Ishikawa (cell line): ENCODE measurements around the gene EFCAB5.

Experiments used
- CEBPB ChIP-seq: IDR thresholded peaks from 2 replicates; pipeline ENCODE4 v1.6.1; 2012
- CREB1 ChIP-seq: IDR thresholded peaks from 2 replicates; pipeline ENCODE4 v1.6.1; 2012; ENCODE audit warnings: low read depth
- EGR1 ChIP-seq: IDR thresholded peaks from 2 replicates; pipeline ENCODE4 v1.6.1; 2012
- EP300 ChIP-seq: IDR thresholded peaks from 2 replicates; pipeline ENCODE4 v1.6.1; 2012; ENCODE audit warnings: borderline replicate concordance
- FOXM1 ChIP-seq: IDR thresholded peaks from 2 replicates; pipeline ENCODE4 v1.6.1; 2012; ENCODE audit warnings: low read depth, borderline replicate concordance
- NFIC ChIP-seq: IDR thresholded peaks from 2 replicates; pipeline ENCODE4 v1.6.1; 2012
- RAD21 ChIP-seq: IDR thresholded peaks from 2 replicates; pipeline ENCODE4 v1.6.1; 2012; ENCODE audit warnings: low read depth
- REST ChIP-seq: IDR thresholded peaks from 2 replicates; pipeline ENCODE4 v1.6.1; 2012; ENCODE audit warnings: low read depth, mild to moderate bottlenecking
- TAF1 ChIP-seq: IDR thresholded peaks from 2 replicates; pipeline ENCODE4 v1.6.1; 2012; ENCODE audit warnings: low read depth, mild to moderate bottlenecking
- TCF12 ChIP-seq: IDR thresholded peaks from 2 replicates; pipeline ENCODE4 v1.6.1; 2012; ENCODE audit warnings: low read depth
- TEAD4 ChIP-seq: IDR thresholded peaks from 2 replicates; pipeline ENCODE4 v1.6.1; 2012
- USF1 ChIP-seq: IDR thresholded peaks from 2 replicates; pipeline ENCODE4 v1.6.1; 2012
- YY1 ChIP-seq: IDR thresholded peaks from 2 replicates; pipeline ENCODE4 v1.6.1; 2012; ENCODE audit warnings: low read depth
- TF ChIP-seq, protein P1 (sequence below): IDR thresholded peaks from 2 replicates; pipeline ENCODE4 v1.6.1; 2012

DNA sequence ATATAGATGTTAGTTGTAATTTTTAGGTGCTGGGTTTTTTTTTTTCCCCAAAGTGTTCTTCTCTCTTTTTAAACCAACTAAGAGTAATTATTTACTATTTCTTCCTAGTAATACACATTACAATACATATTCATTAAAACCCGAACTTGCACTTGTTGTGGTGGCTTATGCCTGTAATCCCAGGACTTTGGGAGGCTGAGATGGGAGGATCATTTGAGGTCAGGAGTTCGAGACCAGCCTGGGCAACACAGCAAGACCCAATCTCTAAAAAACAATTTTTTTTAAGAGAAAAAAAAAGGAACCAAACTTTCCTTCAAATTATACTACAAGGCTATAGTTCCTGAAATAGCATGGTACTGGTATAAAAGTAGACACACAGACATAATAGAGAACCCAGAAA lies 3.8 kb downstream of the EFCAB5 start:
- no peak for TF ChIP-seq CREB1
- TF ChIP-seq, protein P1, sequence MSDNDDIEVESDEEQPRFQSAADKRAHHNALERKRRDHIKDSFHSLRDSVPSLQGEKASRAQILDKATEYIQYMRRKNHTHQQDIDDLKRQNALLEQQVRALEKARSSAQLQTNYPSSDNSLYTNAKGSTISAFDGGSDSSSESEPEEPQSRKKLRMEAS = no peak
- no peak for TF ChIP-seq NFIC
- TF ChIP-seq EP300 = no peak
- TF ChIP-seq REST = no peak
- TF ChIP-seq CEBPB = no peak
- no peak for TF ChIP-seq FOXM1
- TF ChIP-seq TCF12 = no peak
- TF ChIP-seq TEAD4 = no peak
- TF ChIP-seq YY1 = no peak
- TF ChIP-seq TAF1 = no peak
- TF ChIP-seq EGR1 = no peak
- TF ChIP-seq RAD21 = no peak
- no peak for TF ChIP-seq USF1
